ENCODE data around the gene TEX36. TPM values are rescaled to one million over a fixed set of nuclear protein-coding genes. Genes with fewer than 3 reads are reported as not detected.

The TEX36 gene
- total RNA-seq, 1 experiment from 2014 or later: not detected

DNA sequence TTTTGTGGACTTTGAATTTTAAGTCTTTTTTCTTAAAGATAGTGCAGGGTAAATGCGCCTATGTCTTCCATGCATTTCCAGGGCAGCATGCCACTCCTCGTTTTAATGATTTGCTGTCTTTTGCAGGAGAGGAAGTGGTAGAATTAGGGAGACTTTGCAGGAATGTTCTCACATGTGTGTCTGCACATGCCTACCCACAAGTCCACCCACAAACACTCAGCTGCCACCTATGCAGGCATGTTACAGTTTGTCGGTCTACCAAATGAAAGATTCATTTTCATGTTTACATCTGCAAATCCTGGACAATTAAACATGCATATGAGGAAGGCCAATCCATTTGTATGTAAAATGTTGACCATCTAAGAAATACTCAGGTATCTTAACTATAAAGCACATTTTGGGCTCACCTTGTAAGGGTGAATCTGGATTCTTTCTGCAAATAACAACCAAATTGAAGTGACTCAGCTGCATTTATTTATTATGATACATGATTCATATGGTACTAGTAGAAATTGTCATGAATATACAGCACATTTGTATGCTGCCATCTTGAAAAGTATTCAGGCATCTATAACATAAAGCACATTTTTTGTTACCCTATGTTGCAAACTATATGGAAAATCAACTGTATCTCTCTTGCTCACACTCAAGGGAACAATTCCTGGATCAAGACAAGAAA lies 4.7 kb upstream of the TEX36 start:
- Mint-ChIP-seq H3K27ac (ENCODE audit: low read depth, unreplicated experiment) (no peak overlapping the region), H3K4me3 (ENCODE audit: unreplicated experiment) (no peak overlapping the region), H3K27me3 (ENCODE audit: insufficient read depth, unreplicated experiment) (peaks cover 17% of the 10 kb centered on the region), H3K4me1 (ENCODE audit: insufficient read depth, unreplicated experiment) (no peaks in the 10 kb centered on the region), H3K9me3 (ENCODE audit: unreplicated experiment) (no peaks in the 10 kb centered on the region), H3K36me3 (ENCODE audit: insufficient read depth, unreplicated experiment) (no peaks in the 10 kb centered on the region)
- no peak for DNase-seq (ENCODE audit: unreplicated experiment)
- TF ChIP-seq, protein P1, sequence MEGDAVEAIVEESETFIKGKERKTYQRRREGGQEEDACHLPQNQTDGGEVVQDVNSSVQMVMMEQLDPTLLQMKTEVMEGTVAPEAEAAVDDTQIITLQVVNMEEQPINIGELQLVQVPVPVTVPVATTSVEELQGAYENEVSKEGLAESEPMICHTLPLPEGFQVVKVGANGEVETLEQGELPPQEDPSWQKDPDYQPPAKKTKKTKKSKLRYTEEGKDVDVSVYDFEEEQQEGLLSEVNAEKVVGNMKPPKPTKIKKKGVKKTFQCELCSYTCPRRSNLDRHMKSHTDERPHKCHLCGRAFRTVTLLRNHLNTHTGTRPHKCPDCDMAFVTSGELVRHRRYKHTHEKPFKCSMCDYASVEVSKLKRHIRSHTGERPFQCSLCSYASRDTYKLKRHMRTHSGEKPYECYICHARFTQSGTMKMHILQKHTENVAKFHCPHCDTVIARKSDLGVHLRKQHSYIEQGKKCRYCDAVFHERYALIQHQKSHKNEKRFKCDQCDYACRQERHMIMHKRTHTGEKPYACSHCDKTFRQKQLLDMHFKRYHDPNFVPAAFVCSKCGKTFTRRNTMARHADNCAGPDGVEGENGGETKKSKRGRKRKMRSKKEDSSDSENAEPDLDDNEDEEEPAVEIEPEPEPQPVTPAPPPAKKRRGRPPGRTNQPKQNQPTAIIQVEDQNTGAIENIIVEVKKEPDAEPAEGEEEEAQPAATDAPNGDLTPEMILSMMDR (IDR thresholded peaks at IDR 0.05; ENCODE audit: unreplicated experiment): no peak
- ChIA-PET POLR2A (no interaction called here), CTCF (interaction anchor here (1.5 kb wide), 1 partner anchor 9 kb away, joined by 4 read pairs; no protein-coding TSS in a partner anchor)
- intact Hi-C loops (cut with micrococcal nuclease): no loop called here
- no TSS peak for BruUV-seq (replicated peaks)

DNA sequence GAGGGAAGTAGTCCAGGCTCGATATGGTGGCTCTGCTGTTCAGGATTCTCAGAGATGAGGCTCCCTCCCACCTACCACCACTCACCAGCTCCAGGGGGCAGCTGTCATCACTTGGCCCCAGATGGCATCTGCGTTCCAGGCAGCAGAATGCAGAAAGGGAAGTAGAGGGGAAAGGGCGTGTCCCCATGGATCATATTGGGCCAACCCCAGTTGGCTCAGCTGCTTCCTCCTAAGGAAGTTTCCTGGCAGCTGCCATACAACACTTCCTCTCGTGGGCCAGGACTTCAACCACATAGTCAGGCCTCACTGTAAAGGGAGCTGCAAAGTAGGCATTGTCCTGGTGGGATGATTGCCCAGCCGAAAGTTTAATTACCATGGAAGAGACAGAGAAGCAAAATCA lies 1.6 kb upstream of the TEX36 start:
- BruUV-seq (replicated peaks): no TSS peak
- intact Hi-C loops (cut with micrococcal nuclease): no loop called here
- Mint-ChIP-seq H3K36me3 (ENCODE audit: insufficient read depth, unreplicated experiment) (no peaks in the 10 kb centered on the region), H3K4me3 (ENCODE audit: unreplicated experiment) (no peak overlapping the region), H3K27me3 (ENCODE audit: insufficient read depth, unreplicated experiment) (no peaks in the 10 kb centered on the region), H3K4me1 (ENCODE audit: insufficient read depth, unreplicated experiment) (no peaks in the 10 kb centered on the region), H3K9me3 (ENCODE audit: unreplicated experiment) (no peaks in the 10 kb centered on the region), H3K27ac (ENCODE audit: low read depth, unreplicated experiment) (no peak overlapping the region)
- ChIA-PET POLR2A (no interaction called here), CTCF (interaction anchor here (1.2 kb wide), 1 partner anchor 18 kb away, joined by 3 read pairs; no protein-coding TSS in a partner anchor)
- no peak for DNase-seq (ENCODE audit: unreplicated experiment)
- TF ChIP-seq, protein P1 (IDR thresholded peaks at IDR 0.05; ENCODE audit: unreplicated experiment): no peak

DNA sequence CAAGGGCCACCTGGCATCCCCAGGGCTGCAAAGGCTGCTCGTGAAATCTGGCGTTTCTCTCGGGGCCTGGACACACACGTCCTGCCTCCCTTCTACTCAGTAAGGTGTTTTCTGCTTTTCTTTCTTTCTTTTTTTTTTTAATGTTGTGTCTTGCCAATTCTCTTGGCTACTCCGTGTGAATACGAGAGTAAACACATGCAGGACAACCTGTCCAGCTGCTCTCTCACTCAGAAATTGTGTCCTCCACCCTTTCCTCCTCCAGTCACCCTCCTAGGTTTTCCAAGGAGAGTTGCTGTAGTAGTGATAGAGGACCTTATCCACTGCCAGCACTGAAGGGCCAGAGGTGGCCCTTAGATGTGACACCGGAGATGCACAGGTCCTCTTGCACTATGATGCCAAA lies 858 bp upstream of the TEX36 start:
- Mint-ChIP-seq H3K4me1 (ENCODE audit: insufficient read depth, unreplicated experiment) (no peaks in the 10 kb centered on the region), H3K27me3 (ENCODE audit: insufficient read depth, unreplicated experiment) (no peaks in the 10 kb centered on the region), H3K36me3 (ENCODE audit: insufficient read depth, unreplicated experiment) (no peaks in the 10 kb centered on the region), H3K9me3 (ENCODE audit: unreplicated experiment) (no peaks in the 10 kb centered on the region), H3K27ac (ENCODE audit: low read depth, unreplicated experiment) (no peak overlapping the region), H3K4me3 (ENCODE audit: unreplicated experiment) (no peak overlapping the region)
- intact Hi-C loops (cut with micrococcal nuclease): no loop called here
- TF ChIP-seq, protein P1 (IDR thresholded peaks at IDR 0.05; ENCODE audit: unreplicated experiment): no peak
- CTCF ChIA-PET: interaction anchor here (1.2 kb wide), 1 partner anchor 18 kb away, joined by 3 read pairs; no protein-coding TSS in a partner anchor
- no TSS peak for BruUV-seq (replicated peaks)
- POLR2A ChIA-PET: no interaction called here
- DNase-seq (ENCODE audit: unreplicated experiment): no peak

DNA sequence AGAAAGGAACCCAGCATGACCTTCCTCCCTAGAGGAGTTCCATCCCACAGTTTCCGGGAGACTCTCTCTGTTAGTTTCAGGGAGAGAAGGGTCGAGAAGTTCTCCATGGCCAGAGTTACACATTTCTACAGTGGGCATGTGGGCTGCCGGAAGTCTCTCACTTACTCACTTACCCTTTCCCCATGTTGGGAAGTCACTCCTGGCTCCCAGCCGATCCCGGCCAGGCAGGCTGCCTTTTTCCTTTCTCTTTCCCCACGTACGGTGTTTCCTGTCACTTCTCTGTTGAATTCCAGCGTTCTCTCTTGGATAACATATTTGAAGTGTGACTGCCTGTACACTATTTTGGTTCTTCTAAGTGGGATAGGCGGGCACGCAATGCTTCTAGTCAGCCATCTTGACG lies 3.5 kb downstream of the TEX36 start:
- CTCF ChIA-PET: no interaction called here
- Mint-ChIP-seq H3K27ac (ENCODE audit: low read depth, unreplicated experiment) (no peak overlapping the region), H3K9me3 (ENCODE audit: unreplicated experiment) (peaks cover 12% of the 10 kb centered on the region), H3K4me3 (ENCODE audit: unreplicated experiment) (no peak overlapping the region), H3K27me3 (ENCODE audit: insufficient read depth, unreplicated experiment) (no peaks in the 10 kb centered on the region), H3K4me1 (ENCODE audit: insufficient read depth, unreplicated experiment) (no peaks in the 10 kb centered on the region), H3K36me3 (ENCODE audit: insufficient read depth, unreplicated experiment) (no peaks in the 10 kb centered on the region)
- no TSS peak for BruUV-seq (replicated peaks)
- TF ChIP-seq, protein P1 (IDR thresholded peaks at IDR 0.05; ENCODE audit: unreplicated experiment): no peak
- DNase-seq (ENCODE audit: unreplicated experiment): no peak
- POLR2A ChIA-PET: no interaction called here
- intact Hi-C loops (cut with micrococcal nuclease): no loop called here

Measured in MCF 10A (cell line).